Middle frontal gyrus (tissue), 1 donor: ENCODE data around the gene PCDH9.

Experiments used
- DNase-seq: peaks from one replicate; pipeline ENCODE4 v3.0.0-alpha.2; 2015; ENCODE audit warnings: low spot score; ENCODE audit errors: extremely low spot score

Gene PCDH9

GRCh38 chr13:67229481-67230403 lies at the start of gene PCDH9:
Gene PCDH9 (minus strand): TSS chr13:67230336. CDS start chr13:67228440, 1,896 bp downstream.
- no peak for DNase-seq

DNA sequence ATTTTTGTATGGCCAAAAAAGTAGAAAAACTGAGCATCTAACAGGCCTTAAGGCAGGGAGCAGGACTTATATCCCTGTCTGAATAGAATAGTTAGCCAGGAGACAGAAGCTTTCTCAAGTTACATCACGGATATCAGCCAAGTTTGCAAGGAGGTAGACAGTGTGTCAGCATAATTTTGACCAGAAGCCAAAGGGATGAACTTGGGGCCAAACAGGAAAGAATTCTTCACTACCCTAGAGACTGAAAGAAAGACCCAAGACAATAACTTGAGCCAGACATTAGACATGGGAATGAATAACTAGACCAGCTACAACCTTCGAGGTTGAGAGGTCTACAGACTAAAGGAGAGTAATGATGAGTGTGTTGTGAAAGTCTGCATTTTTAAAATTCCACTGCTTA lies 48.1 kb upstream of the PCDH9 start:
- no peak for DNase-seq

DNA sequence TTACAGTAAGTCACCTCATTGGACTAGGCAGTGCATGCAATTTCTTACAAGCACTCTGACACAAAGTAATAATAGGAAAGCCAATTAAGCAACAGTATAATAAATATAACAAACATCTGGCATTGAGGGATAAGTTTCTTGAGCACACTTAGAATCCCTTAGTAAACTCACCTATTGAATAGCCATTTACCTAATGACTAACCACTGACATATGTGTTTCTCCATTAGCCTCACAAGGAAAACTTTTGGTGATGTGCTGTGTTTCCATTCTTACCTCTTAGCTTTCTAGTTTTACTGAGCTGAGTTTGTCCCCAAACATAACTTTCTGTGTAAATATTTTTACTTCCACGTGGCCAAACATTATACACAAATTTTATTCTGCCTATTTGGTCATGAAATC lies 47.4 kb upstream of the PCDH9 start:
- no peak for DNase-seq

DNA sequence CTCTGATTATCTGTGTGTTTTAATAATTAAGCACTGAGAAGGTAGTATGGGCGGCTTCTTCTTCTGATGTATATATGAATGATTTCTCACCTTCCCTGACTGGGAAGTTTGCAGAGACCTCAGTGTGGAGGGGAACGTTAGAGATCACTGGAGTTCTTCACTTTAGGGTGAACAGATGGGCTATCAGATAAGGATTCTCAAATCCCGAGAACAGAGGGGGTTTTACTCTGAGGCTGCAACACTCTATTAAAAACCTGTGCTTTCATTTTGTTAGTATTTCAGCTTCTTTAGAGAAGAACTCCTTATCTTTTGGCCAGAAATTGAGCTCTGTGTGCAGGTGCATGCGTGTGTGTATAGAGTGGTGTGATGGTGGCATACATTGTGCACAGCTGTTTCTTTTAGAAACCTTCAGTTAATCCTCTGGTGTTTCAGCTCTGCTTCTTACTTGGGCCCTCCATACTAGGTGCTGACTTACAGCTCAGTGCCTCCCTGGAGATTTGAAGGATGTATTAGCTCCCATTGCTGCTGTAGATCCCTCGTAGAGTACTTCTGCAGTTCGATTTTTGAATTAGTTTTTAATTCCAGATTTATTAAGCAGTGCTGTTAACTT lies 45.3 kb upstream of the PCDH9 start:
- no peak for DNase-seq

GRCh38 chr13:67273001-67273400 lies 42.9 kb upstream of the PCDH9 start:
- DNase-seq = no peak

DNA sequence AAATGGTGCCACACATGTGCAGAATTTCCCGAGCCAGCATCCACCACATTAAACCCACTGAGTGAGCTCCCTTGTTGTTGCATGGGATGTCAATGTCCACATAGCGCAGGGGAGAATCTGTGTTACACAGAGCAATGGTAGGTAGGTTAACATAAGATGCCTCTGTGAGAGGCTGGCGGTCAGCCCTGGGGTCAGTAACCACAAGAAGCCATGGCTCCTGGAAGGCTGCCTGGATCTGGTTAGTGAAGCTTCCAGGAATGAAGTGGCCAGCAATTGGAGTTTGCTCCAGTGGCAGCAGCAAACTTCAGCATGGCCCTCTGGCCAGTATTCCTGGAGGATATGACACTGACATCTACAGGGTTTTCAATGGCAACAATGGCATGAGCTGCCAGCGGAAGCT lies 37.0 kb upstream of the PCDH9 start:
- no peak for DNase-seq

DNA sequence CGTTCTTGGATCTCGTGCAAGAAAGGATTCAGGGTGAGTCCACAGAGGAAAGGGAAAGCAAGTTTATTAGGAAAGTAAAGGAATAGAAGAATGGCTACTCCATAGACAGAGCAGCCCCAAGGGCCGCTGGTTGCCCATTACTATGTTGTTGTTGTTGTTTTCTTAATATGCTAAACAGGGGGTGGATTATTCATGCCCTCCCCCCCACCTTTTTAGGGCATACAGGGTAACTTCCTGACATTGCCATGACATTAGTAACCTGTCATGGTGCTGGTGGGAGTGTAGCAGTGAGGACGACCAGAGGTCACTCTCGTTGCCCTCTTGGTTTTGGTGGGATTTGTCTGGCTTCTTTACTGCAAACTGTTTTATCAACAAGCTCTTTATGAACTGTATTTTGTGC lies 29.1 kb upstream of the PCDH9 start:
- no peak for DNase-seq

DNA sequence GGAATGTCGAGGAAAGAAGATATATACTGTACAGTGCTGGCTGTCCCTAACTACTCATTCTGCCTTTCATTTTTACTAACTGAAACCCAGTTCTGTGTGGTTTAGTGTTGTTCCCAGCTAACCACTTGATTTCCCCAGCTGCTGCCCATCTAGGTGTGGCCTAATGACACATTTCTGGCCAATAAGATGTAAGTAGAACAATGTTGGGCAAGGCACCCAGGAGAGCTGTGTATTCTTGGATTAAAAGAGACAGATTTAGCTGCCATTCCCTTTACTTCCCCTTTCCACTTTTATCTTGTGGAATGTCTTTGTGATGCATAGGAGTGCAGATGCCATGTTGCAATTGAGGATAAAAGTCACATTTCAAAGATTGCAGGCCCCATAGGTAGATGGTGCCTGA lies 28.3 kb upstream of the PCDH9 start:
- no peak for DNase-seq

- DNase-seq = no peak
Observed at GRCh38 chr13:67238861-67239260, 8.7 kb upstream of the PCDH9 start.

GRCh38 chr13:67238277-67238859 lies 8.2 kb upstream of the PCDH9 start:
- no peak for DNase-seq

GRCh38 chr13:67235265-67235664 lies 5.1 kb upstream of the PCDH9 start:
- DNase-seq = no peak

DNA sequence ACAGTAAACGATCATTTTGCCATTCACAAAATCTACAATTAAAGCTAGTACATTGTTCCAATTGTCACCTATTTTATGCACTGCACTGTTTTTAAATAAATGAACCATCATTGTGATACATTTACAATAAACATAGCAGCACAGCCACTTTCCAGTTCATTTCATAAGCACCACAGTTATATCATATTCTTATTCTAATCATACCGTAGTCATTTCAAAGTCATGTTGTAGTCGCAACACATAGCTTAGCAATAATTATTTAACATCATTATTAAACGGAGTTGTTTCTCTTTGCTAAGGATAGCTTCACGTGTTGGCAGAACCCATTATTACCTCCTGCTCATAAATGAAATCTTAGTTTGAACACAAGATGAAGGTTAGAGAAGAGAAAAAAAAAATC lies 2.2 kb upstream of the PCDH9 start:
- no peak for DNase-seq

DNA sequence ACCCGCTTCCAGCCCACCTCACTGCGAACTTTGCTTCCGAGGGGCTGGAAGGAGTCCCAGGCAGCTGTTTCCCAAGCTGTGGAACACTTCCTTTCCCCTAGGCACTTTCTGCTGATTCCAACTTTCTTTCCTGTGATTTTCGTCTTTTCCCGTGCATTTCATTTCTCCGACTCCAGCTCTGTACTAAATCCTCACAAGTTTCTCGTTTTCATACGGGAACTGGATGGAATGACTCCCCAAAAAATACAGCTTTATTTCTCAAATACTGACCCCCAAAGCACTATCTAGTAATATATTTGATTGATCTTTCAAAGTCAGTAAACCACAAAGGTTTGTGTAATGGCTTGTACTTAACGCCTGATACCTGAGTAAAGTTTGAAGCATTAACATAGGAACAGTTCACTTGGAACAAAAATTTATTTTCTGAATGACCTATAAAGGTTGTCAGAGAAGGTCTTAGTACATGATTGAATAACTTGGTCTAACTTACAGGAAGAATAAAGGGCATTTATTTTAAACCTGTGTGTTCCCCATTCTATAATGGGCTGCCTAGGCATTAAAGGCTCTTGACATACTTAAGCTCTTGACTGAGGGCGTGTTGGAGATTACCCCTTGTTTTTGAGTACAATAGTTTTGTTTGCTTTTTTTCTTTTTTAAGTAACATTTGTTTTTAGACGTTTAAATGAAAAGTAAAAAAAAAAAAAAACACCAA lies 1.3 kb upstream of the PCDH9 start:
- no peak for DNase-seq

DNA sequence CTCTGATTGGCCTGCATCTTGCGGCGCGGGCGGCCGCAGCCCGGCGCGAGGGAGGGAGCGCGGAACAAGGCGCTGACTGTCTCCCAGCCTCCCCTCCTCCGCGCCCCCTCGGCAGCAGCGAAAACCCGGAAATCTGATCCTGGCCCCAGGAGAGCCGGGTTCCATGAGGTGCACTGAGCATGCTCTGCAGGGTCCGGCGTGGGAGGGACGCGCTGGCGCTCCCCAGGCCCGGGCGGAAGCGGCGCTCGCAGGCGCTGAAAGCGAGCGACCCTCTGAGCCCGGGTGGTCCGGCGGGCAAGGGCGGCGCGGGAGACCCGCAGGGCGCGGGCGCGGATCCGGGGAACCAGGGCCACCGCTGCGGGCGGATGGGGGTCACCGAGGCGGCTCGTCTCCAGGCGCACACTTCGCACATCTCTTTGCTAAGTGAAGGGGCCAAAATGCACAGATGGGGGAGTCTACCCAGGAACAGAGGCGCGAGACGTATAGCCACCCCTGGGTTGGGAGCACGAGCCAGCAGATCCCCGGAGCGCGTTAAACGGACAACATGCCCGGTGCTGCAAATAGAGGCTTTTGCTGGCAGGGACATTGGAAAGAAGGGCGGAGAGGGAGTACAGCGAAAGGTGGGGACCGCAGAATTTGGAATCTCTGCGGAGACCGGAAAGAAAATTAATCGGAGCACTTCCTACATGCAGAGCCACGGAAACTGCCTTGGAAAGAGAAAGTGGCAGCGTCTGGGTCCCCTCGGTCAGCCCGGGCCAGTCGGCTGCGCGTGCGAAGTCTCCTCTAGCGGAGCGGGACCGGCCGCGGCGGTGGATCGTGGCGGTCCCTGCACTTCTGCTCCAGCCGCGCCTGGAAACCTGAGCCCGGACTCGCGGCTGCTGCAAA lies 510 bp upstream of the PCDH9 start:
- peak; percentile 96 for DNase-seq

- no peak for DNase-seq
Observed at GRCh38 chr13:67228916-67229315, 1.2 kb downstream of the PCDH9 start.

DNA sequence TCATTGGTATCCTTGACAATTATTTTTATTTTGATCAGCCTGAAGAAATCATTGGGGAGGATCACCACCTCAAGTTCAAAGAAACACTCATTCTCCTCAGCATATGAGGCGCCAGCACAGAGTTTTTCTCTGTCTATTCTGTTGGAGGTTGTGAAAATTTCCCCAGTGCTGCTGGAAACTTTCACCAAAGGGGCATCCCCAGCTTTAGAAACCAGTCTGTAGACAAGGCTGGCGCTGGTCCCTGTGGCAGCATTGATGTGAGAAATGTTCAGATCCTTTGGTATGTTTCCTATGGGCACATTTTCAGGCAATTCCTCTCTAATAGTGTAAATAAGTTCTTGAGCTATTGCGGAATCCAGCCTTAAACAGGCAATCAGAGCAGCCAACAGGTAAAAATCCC lies 2.1 kb downstream of the PCDH9 start:
- DNase-seq = no peak

GRCh38 chr13:67227131-67227983 lies 2.8 kb downstream of the PCDH9 start:
- DNase-seq = no peak

DNA sequence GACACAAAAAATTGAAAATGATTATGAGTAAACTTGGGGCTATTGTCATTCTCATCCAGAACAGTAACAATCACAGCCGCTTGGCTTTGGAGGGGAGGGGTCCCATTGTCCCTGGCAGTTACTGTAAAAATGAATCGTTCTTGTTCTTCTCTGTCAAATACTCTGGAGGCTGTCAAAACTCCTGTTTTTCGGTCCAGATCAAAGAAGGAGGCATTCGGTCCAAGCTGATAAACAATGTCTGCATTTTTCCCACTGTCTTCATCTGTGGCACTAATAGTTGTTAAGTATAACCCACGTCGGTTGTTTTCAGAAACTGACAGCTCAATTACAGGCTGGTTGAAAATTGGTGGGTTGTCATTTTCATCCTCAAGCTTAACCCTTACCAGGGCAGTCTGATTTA lies 3.4 kb downstream of the PCDH9 start:
- DNase-seq = no peak

- DNase-seq = no peak
Observed at GRCh38 chr13:67225252-67226159, 4.6 kb downstream of the PCDH9 start.
